Colon (tissue), 2 donors: ENCODE results near the gene SLC6A6.

Source experiments
- FAIRE-seq: peaks from 2 replicates; lab custom pipeline; 2012; peaks lifted over from hg19 to GRCh38; lab: Jason Lieb, UNC
- donor health status: control.
- donor health status: control.

The SLC6A6 gene

GRCh38 chr3:14372587-14372986, 29.8 kb upstream of the SLC6A6 start:
- no peak for FAIRE-seq

DNA sequence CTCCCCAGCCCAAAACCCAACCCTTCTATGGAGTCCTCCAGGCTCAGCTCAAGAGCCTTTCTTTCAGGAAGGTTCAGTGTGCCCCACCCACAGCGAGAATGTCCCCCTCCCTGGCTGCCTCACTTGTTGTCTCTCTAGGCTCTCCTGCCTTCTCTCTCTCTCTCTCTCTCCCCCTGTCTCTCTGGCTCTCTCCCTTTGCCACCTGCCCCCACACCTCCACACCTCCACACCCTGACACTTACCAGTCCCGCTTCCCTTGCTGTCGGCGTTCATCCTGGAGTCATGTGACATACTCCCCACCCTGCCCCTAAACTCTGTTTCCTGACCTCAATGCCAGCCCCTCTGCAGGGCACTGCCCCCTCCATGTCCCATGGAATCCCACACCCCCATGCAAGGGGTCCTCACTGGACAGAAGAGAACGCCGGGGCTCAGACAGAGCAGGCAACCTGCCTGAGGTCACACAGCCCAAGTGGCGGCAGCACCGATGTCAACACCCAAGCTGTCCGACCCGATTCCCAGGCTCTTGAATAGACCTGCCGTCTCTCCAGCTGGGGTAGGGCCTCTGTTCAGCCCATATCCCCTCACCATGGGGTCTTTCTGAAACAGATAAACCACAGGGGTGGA, 28.5 kb upstream of the SLC6A6 start:
- FAIRE-seq = no peak

DNA sequence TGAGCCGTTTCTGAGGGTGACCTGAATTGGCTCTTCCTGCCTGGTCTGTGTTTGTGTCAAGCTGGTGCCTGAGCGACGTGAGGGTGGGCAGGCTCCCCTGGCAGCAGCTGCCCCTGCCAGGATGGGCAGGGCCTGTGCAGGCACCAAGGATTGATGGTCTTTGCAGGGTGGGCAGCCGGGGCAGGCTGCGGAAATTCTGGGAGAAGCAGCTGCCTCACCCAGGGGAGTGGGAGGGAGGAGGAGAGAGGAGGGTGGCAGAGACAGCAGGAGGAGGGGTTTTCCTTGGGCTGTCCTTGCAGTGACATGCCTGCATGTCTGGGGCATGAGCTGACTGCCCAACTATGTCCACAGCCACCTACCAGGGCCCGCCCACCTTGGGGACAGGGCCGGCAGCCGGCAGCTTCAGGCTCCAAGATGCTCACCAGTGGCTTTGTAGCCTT, 27.9 kb upstream of the SLC6A6 start:
- no peak for FAIRE-seq

DNA sequence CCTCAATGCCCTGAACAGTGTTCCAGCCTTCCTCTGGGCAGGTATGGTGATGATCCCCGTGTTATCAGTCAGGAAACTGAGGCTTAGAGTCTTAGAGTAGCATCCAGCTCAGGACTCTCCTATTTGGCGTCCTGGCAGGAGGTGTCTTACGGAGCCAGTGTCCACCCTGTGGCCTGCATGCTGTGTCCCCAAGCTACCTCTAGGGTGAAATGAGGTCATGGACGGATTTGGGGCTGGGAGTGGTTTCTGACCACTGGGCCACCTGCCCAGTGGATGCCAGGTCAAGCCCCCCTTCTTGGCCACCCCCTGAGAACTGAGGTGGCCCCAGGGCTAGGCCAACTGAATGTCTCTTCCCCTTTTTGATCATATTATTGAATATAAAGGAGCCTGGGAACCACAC, 27.2 kb upstream of the SLC6A6 start:
- no peak for FAIRE-seq

DNA sequence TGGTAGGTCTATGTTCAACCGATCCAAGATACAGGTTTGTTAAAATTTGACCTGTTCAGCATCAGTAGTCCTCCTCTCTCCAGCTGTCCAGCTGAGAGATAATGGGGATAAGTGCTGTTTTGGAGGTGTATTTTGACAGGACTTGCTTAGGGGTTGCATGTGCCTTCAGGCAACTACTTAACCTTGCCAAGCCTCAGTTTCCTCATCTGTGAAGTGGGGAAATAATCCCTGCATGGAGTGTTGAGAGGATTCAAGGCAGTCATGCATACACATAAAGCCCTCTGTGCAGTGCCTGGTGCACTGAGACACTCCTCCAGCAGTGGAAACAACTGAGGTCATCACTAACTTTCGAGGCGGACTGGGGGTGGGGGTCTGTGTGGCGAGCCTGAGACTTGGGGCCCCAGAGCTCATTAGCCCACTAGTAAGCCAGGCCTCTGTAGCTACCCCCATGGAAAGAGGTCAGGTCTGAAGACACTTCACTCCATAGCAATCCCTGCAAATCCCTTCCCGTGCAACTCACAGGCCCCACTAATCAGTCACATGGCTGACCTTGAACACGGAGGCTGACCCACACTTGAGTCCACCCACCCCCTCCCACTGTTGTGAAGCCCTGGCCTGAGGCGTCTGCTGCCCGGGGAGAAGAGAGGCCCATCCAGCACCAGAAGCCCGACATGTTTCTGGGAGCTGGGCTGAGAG, 25.9 kb upstream of the SLC6A6 start:
- no peak for FAIRE-seq

- no peak for FAIRE-seq
Measured at GRCh38 chr3:14377044-14377837, 25.2 kb upstream of the SLC6A6 start.

GRCh38 chr3:14377838-14378169, 24.6 kb upstream of the SLC6A6 start:
- no peak for FAIRE-seq

DNA sequence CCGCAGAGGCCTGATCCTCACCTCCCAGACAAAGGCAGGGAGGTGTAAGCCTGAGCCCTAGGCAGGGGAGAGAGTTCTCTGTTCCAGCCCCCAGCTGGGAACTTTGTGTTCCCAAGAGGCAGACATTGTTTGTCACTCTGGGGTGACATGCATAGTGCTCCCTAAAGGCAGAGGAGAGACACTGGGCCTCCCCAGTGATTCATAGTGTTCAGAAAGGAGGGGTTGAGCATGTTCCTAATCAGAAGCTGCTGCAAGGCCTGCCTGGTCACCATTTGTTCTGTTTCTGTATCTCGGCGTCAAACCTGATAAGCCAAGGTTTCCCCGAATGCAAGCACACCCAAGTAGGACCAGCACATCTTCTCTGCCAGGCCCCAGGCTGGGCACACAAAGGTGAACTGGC, 24.0 kb upstream of the SLC6A6 start:
- FAIRE-seq = no peak

DNA sequence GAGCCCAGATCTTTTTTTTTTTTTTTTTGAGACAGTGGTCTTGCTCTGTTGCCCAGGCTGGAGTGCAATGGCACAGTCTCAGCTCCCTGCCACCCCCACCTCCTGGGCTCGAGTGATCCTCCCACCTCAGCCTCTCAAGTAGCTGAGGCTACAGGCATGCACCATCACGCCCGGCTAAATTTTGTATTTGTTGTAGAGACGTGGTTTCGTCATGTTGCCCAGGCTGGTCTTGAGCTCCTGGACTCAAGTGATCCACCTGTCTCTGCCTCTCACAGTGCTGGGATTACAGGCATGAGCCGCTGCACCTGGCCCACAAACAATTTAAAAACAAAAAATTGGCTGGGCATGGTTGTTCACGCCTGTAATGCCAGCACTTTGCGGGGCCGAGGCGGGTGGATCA, 22.6 kb upstream of the SLC6A6 start:
- no peak for FAIRE-seq

GRCh38 chr3:14386254-14386653, 16.2 kb upstream of the SLC6A6 start:
- FAIRE-seq = no peak

DNA sequence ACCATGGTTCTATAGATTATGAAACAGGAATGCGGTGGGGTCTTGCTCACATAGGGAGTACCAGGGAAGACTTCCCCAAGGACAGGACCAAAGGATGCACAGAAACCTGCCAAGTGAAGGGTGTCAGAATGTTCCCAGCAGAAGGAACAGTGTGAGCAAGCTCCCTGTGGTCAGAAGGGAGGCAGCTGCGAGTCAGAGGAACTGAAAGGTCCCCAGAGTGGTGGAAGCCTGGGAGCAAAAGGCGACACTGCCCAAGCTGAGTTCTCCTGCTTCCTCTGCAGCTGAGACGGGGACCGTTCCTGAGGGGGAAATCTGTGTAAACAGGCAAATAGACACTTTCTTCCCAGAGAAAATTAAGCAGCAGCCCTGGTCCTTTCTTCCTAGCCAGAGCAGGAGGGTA, 14.2 kb upstream of the SLC6A6 start:
- no peak for FAIRE-seq

DNA sequence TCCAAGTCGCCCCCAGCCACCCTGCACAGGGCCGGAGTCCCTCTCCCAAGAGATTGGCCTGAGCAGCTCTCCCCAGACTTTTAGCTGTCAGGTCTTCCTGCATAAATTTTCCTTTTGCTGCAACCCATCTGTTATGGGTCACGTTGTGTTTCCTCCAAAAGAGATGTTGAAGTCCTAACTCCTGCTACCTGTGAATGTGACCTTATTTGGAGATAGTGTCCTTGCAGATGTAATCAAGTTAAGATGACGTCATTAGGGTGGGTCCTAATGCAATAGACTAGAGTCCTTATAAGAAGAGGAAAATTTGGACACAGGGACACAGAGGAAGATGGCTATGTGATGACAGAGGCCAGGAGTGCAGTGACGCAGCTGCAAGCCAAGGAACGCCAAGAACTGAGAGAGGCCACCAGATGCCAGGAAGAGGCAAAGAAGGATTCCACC, 13.2 kb upstream of the SLC6A6 start:
- FAIRE-seq = no peak

DNA sequence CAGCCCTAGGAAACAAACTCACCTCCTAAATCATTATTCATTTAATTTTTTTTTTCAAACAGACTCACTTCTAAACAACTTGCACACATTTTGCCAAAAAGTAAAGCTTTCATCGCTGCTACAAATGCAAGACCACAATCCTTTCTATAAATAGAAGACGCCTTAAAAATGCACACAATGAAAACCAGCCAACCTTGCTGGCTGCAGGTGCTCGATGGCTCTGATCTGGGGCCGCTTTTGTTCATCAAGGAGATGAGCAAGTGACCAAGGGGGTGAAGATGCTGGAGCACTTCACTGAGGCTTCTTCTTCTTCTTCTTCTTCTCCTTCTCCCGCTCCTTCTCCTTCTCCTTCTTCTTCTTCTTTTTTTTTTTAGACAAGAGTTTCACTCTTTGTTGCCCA, 12.7 kb upstream of the SLC6A6 start:
- FAIRE-seq = no peak

- FAIRE-seq = no peak
Measured at GRCh38 chr3:14391033-14391432, 11.4 kb upstream of the SLC6A6 start.

DNA sequence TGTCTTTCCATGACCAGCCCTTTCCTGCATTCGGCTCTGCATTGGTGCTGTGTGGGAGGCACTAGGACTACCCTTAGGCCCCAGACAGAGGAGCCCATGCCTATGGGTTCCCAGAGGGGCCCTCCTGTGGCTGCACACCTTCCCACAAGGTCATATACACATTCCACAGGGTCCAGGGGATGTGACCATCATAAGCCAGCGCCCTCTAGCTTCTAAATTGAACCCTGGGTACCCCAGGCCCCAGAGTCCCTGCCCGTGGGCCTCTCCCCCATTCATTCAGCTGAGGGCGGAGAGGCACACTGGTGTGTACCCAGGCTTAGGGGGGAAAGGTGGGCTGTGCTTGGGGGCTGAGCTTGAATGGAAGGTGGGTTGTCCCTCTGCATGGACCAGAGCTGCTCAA, 10.2 kb upstream of the SLC6A6 start:
- FAIRE-seq = no peak

- FAIRE-seq = no peak
Measured at GRCh38 chr3:14392803-14393319, 9.5 kb upstream of the SLC6A6 start.

GRCh38 chr3:14393440-14394106, 8.8 kb upstream of the SLC6A6 start:
- no peak for FAIRE-seq

DNA sequence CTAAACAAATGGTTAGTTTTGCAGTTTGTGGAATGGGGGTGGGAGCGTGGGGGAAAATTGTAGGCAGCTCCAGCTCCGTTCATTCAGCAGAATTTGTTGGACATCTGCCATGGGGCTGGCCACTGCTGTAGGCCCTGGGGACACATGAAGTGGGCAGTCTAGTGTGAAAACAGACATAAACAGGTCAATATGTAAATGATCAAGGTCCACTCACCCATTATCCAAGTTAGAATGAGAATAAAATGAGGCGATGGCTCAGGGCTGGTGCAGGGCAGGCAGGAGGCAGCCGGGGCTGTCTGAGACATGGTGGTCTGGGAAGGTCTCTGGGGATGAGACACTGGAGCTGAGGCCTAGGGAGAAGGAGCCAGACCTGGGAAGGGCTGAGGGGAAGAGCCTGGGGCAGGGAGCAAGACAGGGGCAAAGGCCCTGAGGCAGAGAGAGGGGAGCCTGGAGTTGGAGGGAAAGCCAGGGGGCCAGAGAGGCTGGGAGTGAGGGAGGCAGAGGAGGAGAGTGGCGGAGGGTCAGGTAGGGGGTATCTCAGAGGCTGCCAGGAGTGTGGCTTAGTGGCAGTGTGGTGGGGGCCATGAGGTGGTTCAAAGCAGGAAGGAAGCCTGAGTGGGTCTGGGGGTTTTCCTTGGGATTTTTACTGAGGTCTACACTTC, 6.2 kb upstream of the SLC6A6 start:
- no peak for FAIRE-seq

DNA sequence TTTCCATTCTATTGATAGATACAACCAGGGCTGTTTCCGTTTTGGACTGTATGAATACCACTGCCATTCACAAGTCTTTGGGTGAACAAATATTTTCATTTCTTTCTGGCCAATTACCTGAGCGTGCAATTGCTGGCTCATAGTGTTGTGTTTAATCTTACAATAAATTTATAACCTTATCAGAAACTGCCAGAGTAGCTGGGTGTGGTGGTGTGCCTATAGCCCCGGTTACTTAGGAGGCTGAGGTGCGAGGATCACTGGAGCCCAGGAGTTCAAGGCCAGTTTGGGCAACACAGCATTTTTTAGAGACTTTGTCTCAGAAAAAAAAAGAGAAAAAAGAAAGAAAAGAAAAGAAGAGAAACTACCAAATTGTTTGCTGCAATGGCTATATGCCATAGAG, 5.4 kb upstream of the SLC6A6 start:
- no peak for FAIRE-seq

GRCh38 chr3:14397531-14397930, 4.9 kb upstream of the SLC6A6 start:
- no peak for FAIRE-seq

DNA sequence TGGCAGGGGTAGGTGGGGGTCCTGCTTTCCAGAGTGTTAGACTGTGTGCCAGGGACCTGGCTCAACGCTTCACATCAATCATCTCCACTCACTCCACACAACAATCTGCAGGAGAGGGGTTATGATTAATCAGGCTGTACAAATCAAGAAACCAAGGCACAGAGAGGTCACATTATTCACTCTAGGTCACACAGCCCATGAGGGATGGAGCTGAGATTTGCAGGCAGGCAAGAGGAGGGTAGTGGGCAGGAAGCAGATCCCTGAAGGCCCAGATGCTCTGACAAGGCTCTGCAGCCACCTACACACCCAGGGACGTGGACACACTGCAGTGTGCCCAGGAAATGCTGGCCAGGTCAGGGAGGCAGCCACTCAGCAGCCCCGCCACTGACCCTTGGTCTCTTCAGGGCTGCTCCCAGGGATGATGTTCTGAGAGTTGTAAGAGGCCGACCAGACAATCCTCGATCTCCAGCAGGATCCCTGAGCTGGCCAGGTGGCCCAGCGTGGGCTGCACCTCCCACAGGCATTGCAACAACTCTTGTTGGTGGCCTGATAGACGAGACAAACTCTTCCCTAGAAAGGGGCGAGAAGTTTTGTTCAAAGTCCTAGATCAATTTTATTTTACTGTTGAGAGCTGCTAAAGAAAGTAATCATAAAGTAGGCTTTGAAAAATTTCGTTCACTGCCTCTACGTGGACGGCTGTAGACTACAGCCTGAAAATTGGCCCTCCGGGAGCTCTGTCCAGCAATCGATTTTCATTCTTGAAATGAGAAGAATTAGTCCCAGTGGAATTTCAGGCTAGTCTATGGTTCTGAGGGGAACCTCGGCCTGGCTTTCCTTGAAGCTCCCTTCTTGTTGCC, 4.2 kb upstream of the SLC6A6 start:
- no peak for FAIRE-seq
